K562 (cell line): ENCODE results near the gene CFAP141. TPM values are rescaled to one million over a fixed set of nuclear protein-coding genes. Genes with fewer than 3 reads are reported as not detected.
A peak's percentile ranks its signal among the peaks of the same experiment; 100 is the strongest.

Experiments
- CBFA2T3 ChIP-seq: fragments of 450-650 bp; IDR thresholded peaks from 2 replicates; pipeline ENCODE4 v1.6.1; 2017
- CBX5 ChIP-seq: IDR thresholded peaks from 2 replicates; pipeline ENCODE4 v1.6.1; 2014; ENCODE audit warnings: low read depth, borderline replicate concordance
- CBX8 ChIP-seq: fragments of 200-600 bp; sonication (generic); IDR thresholded peaks from 2 replicates; pipeline ENCODE4 v1.6.1; 2012; ENCODE audit warnings: borderline replicate concordance, mixed run types, low read depth, mild to moderate bottlenecking, moderate library complexity, mixed read lengths, low read length, control low read depth, inconsistent platforms; ENCODE audit not compliant: poor library complexity, severe bottlenecking; ENCODE audit errors: extremely low read depth
- CHD2 ChIP-seq: IDR thresholded peaks from 2 replicates; pipeline ENCODE4 v1.6.1; 2011; ENCODE audit warnings: low read depth, low read length
- EHMT2 ChIP-seq: fragments of 450-650 bp; IDR thresholded peaks from 2 replicates; pipeline ENCODE4 v1.6.1; 2018; ENCODE audit warnings: antibody characterized with exemption
- EP300 ChIP-seq: IDR thresholded peaks from 2 replicates; pipeline ENCODE4 v1.6.1; 2012; ENCODE audit warnings: low read length, improper control_type of control experiment
- FOXK2 ChIP-seq, 2 experiments: fragments of 450-650 bp; IDR thresholded peaks in 1 of 2; conservative IDR thresholded peaks in 1 of 2; 2 replicates each; pipeline ENCODE4 v1.6.1; 2016; ENCODE audit warnings: low read depth in 2 of 2, mild to moderate bottlenecking in 1 of 2
- JUNB ChIP-seq: fragments of 450-650 bp; formaldehyde crosslinking; conservative IDR thresholded peaks from 2 replicates; pipeline ENCODE4 v1.4.0; 2020; ENCODE audit warnings: mild to moderate bottlenecking
- MAFK ChIP-seq: IDR thresholded peaks from 2 replicates; pipeline ENCODE4 v1.6.1; 2011; ENCODE audit warnings: low read length, improper control_type of control experiment
- NCOR1 ChIP-seq: fragments of 450-650 bp; IDR thresholded peaks from 2 replicates; pipeline ENCODE4 v1.6.1; 2016; ENCODE audit warnings: mild to moderate bottlenecking, moderate library complexity
- PRPF4 ChIP-seq: fragments of 200-400 bp; formaldehyde crosslinking; IDR thresholded peaks from one replicate; pipeline ENCODE4 v1.6.1; 2017; ENCODE audit warnings: low read length, low read depth, mild to moderate bottlenecking; ENCODE audit not compliant: insufficient read depth, poor library complexity, severe bottlenecking
- RCOR1 ChIP-seq, 2 experiments: IDR thresholded peaks; 2 replicates each; pipeline ENCODE4 v1.6.1; 2012; ENCODE audit warnings: low read depth in 2 of 2, low read length in 2 of 2, borderline replicate concordance in 1 of 2, improper control_type of control experiment in 1 of 2
- SRSF1 ChIP-seq: fragments of 200-400 bp; formaldehyde crosslinking; IDR thresholded peaks from 2 replicates; pipeline ENCODE4 v1.6.1; 2017; ENCODE audit warnings: mild to moderate bottlenecking, low read depth, low read length, moderate library complexity
- polyA plus RNA-seq, 8 experiments: library from polyadenylated mRNA; depleted of rRNA in 4 of 8; stranded (reverse) in 5 of 8; unstranded in 3 of 8; fragments of >200 nt; fragmentation: Nextera tagmentation in 2 of 8; fragmentation: Illumina TruSeq in 1 of 8; extraction: Ambion mirVana in 2 of 8; extraction: Trizol in 1 of 8; gene quantifications; 2 replicates each; pipeline versions ENCODE4 v1.2.1 to v1.2.3, GENCODE V29; 2011 to 2014; ENCODE audit warnings: inconsistent platforms in 1 of 8, missing spikeins in 1 of 8
- total RNA-seq, 7 experiments: library from RNA; depleted of rRNA in 6 of 7; stranded (reverse); fragments of >200 nt in 6 of 7; fragmentation: Illumina TruSeq in 2 of 7; extraction: Trizol in 2 of 7; gene quantifications; 2 replicates each; pipeline versions ENCODE4 v1.2.1 to v1.2.3, GENCODE V29; 2011 to 2021; ENCODE audit warnings: low replicate concordance in 1 of 7
- TF ChIP-seq, protein P1 (sequence below): fragments of 250-450 bp; sonication (Bioruptor Pico); IDR thresholded peaks from 2 replicates; pipeline ENCODE4 v1.4.0; 2020
- TF ChIP-seq, protein P2 (sequence below), 2 experiments: fragments of 450-650 bp in 1 of 2; sonication (generic) in 1 of 2; formaldehyde crosslinking; conservative IDR thresholded peaks; 2 replicates each; pipeline versions ENCODE4 v1.4.0 to v1.8.1; 2020 to 2022; ENCODE audit warnings: mild to moderate bottlenecking in 1 of 2, missing genetic modification reagents in 1 of 2
- TF ChIP-seq, protein P3 (sequence below): fragments of 250-450 bp; sonication (Bioruptor Pico); IDR thresholded peaks from 2 replicates; pipeline ENCODE4 v1.5.0; 2022; ENCODE audit warnings: mild to moderate bottlenecking
- TF ChIP-seq, protein P4 (sequence below), 2 experiments: fragments of 250-450 bp in 1 of 2; fragments of 450-650 bp in 1 of 2; sonication (Bioruptor Pico) in 1 of 2; IDR thresholded peaks; 2 replicates each; pipeline versions ENCODE4 v1.6.1 to v1.8.0; 2016 to 2021; ENCODE audit warnings: mild to moderate bottlenecking in 2 of 2, moderate library complexity in 2 of 2, missing compliant biosample characterization in 1 of 2, missing genetic modification characterization in 1 of 2

The CFAP141 gene
- total and polyA plus RNA-seq, 9 of the 15 experiments (the other 6 are each of a cell fraction or from before 2014, with no cell fraction given) = not detected

DNA sequence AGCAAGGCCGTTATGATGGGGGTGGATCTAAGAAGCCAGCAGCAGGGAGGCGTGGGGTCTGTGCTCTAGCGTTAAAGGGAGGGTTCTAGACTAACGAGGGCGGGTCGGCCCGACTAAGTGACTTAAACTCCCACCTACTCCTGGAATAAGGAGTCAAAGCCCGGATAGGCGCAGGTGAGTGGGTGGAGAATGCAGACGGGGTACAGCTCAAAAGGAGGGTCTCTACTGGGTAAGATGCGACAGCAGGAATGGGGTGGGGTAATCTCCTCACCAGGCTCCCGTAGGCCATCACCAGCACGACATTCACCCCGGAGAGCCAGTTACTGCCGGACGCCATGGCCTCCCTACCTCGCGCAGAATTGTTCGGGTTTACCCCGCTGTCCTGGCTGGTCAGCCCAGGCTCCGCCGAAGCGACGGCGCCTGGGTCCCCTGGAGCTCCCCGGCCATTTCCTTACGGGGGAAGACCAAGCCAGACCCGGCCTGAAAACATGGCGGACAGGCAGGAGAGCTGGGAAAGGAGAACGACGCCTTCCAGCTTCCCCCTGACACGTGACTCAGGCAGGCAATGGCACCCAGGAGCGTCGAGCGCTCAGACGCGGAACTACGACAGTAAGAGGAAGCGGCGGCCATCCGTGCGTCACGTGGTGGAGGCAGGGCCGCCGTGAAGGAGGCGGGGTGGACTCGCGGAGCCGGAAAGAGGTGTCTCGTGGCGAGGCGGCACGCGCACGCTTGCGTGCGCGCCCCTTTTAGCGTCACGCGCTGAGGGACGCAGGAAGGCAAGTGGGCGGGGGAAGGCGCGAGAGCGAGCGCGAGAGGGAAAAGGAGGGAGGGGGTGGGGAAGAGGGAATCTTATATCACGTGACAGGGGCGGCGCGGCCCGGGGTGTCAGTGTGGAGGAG lies 14.2 kb upstream of the CFAP141 start, which contains the start of gene UBAP2L (continued):
- TF ChIP-seq CBFA2T3 = no peak; the same call in 1 of the 2 replicates
- TF ChIP-seq CBX5 = no peak
- TF ChIP-seq, protein P1, sequence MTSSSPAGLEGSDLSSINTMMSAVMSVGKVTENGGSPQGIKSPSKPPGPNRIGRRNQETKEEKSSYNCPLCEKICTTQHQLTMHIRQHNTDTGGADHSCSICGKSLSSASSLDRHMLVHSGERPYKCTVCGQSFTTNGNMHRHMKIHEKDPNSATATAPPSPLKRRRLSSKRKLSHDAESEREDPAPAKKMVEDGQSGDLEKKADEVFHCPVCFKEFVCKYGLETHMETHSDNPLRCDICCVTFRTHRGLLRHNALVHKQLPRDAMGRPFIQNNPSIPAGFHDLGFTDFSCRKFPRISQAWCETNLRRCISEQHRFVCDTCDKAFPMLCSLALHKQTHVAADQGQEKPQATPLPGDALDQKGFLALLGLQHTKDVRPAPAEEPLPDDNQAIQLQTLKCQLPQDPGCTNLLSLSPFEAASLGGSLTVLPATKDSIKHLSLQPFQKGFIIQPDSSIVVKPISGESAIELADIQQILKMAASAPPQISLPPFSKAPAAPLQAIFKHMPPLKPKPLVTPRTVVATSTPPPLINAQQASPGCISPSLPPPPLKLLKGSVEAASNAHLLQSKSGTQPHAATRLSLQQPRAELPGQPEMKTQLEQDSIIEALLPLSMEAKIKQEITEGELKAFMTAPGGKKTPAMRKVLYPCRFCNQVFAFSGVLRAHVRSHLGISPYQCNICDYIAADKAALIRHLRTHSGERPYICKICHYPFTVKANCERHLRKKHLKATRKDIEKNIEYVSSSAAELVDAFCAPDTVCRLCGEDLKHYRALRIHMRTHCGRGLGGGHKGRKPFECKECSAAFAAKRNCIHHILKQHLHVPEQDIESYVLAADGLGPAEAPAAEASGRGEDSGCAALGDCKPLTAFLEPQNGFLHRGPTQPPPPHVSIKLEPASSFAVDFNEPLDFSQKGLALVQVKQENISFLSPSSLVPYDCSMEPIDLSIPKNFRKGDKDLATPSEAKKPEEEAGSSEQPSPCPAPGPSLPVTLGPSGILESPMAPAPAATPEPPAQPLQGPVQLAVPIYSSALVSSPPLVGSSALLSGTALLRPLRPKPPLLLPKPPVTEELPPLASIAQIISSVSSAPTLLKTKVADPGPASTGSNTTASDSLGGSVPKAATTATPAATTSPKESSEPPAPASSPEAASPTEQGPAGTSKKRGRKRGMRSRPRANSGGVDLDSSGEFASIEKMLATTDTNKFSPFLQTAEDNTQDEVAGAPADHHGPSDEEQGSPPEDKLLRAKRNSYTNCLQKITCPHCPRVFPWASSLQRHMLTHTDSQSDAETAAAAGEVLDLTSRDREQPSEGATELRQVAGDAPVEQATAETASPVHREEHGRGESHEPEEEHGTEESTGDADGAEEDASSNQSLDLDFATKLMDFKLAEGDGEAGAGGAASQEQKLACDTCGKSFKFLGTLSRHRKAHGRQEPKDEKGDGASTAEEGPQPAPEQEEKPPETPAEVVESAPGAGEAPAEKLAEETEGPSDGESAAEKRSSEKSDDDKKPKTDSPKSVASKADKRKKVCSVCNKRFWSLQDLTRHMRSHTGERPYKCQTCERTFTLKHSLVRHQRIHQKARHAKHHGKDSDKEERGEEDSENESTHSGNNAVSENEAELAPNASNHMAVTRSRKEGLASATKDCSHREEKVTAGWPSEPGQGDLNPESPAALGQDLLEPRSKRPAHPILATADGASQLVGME (CRISPR knock-in tag) = no peak; the same call in 1 of the 2 replicates
- TF ChIP-seq, protein P2, sequence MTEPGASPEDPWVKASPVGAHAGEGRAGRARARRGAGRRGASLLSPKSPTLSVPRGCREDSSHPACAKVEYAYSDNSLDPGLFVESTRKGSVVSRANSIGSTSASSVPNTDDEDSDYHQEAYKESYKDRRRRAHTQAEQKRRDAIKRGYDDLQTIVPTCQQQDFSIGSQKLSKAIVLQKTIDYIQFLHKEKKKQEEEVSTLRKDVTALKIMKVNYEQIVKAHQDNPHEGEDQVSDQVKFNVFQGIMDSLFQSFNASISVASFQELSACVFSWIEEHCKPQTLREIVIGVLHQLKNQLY (CRISPR knock-in tag; conservative IDR thresholded peaks at IDR 0.05) = no peak
- peak; percentile 34 for TF ChIP-seq NCOR1
- TF ChIP-seq SRSF1 = no peak
- no peak for TF ChIP-seq JUNB (CRISPR knock-in tag)
- TF ChIP-seq EHMT2 = peak; percentile 47
- TF ChIP-seq, protein P3, sequence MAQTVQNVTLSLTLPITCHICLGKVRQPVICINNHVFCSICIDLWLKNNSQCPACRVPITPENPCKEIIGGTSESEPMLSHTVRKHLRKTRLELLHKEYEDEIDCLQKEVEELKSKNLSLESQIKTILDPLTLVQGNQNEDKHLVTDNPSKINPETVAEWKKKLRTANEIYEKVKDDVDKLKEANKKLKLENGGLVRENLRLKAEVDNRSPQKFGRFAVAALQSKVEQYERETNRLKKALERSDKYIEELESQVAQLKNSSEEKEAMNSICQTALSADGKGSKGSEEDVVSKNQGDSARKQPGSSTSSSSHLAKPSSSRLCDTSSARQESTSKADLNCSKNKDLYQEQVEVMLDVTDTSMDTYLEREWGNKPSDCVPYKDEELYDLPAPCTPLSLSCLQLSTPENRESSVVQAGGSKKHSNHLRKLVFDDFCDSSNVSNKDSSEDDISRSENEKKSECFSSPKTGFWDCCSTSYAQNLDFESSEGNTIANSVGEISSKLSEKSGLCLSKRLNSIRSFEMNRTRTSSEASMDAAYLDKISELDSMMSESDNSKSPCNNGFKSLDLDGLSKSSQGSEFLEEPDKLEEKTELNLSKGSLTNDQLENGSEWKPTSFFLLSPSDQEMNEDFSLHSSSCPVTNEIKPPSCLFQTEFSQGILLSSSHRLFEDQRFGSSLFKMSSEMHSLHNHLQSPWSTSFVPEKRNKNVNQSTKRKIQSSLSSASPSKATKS = no peak
- no peak for TF ChIP-seq EP300
- TF ChIP-seq CHD2 = peak; percentile 61
- TF ChIP-seq FOXK2 (conservative IDR thresholded peaks at IDR 0.05 in 1 of 2, IDR thresholded peaks at IDR 0.05 in 1 of 2; ENCODE audit: low read depth in 2 of 2) = peak; percentile 88 to 96
- TF ChIP-seq, protein P4, sequence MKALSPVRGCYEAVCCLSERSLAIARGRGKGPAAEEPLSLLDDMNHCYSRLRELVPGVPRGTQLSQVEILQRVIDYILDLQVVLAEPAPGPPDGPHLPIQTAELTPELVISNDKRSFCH (CRISPR knock-in tag; IDR thresholded peaks at IDR 0.05) = no peak
- TF ChIP-seq, protein P4 (tag; IDR thresholded peaks at IDR 0.05) = peak; percentile 80
- TF ChIP-seq RCOR1 (IDR thresholded peaks at IDR 0.05; ENCODE audit: borderline replicate concordance in 1 of 2, low read depth in 2 of 2, low read length in 2 of 2) = no peak; a peak in 1 of 4 replicates
- TF ChIP-seq PRPF4 = no peak
- TF ChIP-seq CBX8 = no peak
- no peak for TF ChIP-seq MAFK
